Sigmoid colon (tissue), 4 donors: ENCODE measurements around the gene LEMD2.

ENCODE experiments used
- EP300 ChIP-seq, 4 donors: sonication (generic); formaldehyde crosslinking; IDR thresholded peaks; one replicate each; pipeline ENCODE4 v1.6.1; 2017; ENCODE audit warnings: antibody characterized with exemption in 4 of 4
- POLR2A ChIP-seq, 2 donors: fragments of 450-650 bp; IDR thresholded peaks; one replicate each; pipeline ENCODE4 v1.6.1; 2016; ENCODE audit warnings: antibody characterized with exemption in 2 of 2, mild to moderate bottlenecking in 2 of 2, moderate library complexity in 2 of 2
- POLR2AphosphoS5 ChIP-seq, 4 donors: sonication (generic); formaldehyde crosslinking; IDR thresholded peaks; one replicate each; pipeline ENCODE4 v1.6.1; 2017; ENCODE audit warnings: antibody characterized with exemption in 4 of 4
- TF ChIP-seq, protein P1 (sequence below), 4 experiments: fragments of 450-650 bp in 3 of 4; fragments of 200-600 bp in 1 of 4; IDR thresholded peaks; one replicate each; pipeline ENCODE4 v1.5.1; 2016 to 2019; ENCODE audit warnings: antibody characterized with exemption in 4 of 4, mild to moderate bottlenecking in 3 of 4, moderate library complexity in 2 of 4

GRCh38 chr6:33819021-33819420, 30.1 kb upstream of the LEMD2 start:
- TF ChIP-seq POLR2A (IDR thresholded peaks at IDR 0.05): no peak
- TF ChIP-seq, protein P1, sequence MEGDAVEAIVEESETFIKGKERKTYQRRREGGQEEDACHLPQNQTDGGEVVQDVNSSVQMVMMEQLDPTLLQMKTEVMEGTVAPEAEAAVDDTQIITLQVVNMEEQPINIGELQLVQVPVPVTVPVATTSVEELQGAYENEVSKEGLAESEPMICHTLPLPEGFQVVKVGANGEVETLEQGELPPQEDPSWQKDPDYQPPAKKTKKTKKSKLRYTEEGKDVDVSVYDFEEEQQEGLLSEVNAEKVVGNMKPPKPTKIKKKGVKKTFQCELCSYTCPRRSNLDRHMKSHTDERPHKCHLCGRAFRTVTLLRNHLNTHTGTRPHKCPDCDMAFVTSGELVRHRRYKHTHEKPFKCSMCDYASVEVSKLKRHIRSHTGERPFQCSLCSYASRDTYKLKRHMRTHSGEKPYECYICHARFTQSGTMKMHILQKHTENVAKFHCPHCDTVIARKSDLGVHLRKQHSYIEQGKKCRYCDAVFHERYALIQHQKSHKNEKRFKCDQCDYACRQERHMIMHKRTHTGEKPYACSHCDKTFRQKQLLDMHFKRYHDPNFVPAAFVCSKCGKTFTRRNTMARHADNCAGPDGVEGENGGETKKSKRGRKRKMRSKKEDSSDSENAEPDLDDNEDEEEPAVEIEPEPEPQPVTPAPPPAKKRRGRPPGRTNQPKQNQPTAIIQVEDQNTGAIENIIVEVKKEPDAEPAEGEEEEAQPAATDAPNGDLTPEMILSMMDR (IDR thresholded peaks at IDR 0.05): no peak
- TF ChIP-seq POLR2AphosphoS5 (IDR thresholded peaks at IDR 0.05): no peak
- TF ChIP-seq EP300 (IDR thresholded peaks at IDR 0.05): no peak
